ENCODE results near the gene GZMM. TPM values are rescaled to one million over a fixed set of nuclear protein-coding genes. Genes with fewer than 3 reads are reported as not detected.
A peak's percentile ranks its signal among the peaks of the same experiment; 100 is the strongest.

GZMM gene
- total and polyA plus RNA-seq, 4 donors: 0.33 to 0.68 (median 0.55) TPM; not detected in 1

GRCh38 chr19:575527-576506, 32.0 kb downstream of the GZMM start:
- Histone ChIP-seq H3K4me1 (ENCODE audit: control insufficient read depth, insufficient read depth, low read length) (peaks cover 60% of the 10 kb centered on the region), H3K27me3 (ENCODE audit: control insufficient read depth, insufficient read depth, low read length) (peaks cover 6% of the 10 kb centered on the region), H3K4me3 (ENCODE audit: low read depth, low read length) (no peak overlapping the region), H3K27ac (ENCODE audit: low read depth, low read length) (peak overlapping the region; percentile 67), H3K9me3 (ENCODE audit: control insufficient read depth, insufficient read depth, low read length) (no peaks in the 10 kb centered on the region), H3K36me3 (ENCODE audit: control insufficient read depth, insufficient read depth, low read length) (peaks cover 55% of the 10 kb centered on the region)
- 62% methylated on average over 33 of the region's 38 CpGs for WGBS (ENCODE audit: insufficient coverage)
- DNase-seq (ENCODE audit: low read depth in 4 of 6, low spot score in 6 of 6): peak in 1 of 6 donors; percentile 35

GRCh38 chr19:576768-577438, 33.0 kb downstream of the GZMM start:
- Histone ChIP-seq H3K36me3 (ENCODE audit: control insufficient read depth, insufficient read depth, low read length) (peaks cover 65% of the 10 kb centered on the region), H3K9me3 (ENCODE audit: control insufficient read depth, insufficient read depth, low read length) (no peaks in the 10 kb centered on the region), H3K4me1 (ENCODE audit: control insufficient read depth, insufficient read depth, low read length) (peaks cover 50% of the 10 kb centered on the region), H3K27ac (ENCODE audit: low read depth, low read length) (no peak overlapping the region), H3K4me3 (ENCODE audit: low read depth, low read length) (no peak overlapping the region), H3K27me3 (ENCODE audit: control insufficient read depth, insufficient read depth, low read length) (no peaks in the 10 kb centered on the region)
- 83% methylated on average over 28 of the region's 28 CpGs for WGBS (ENCODE audit: insufficient coverage)
- no peak for DNase-seq (ENCODE audit: low read depth in 4 of 6, low spot score in 6 of 6)

DNA sequence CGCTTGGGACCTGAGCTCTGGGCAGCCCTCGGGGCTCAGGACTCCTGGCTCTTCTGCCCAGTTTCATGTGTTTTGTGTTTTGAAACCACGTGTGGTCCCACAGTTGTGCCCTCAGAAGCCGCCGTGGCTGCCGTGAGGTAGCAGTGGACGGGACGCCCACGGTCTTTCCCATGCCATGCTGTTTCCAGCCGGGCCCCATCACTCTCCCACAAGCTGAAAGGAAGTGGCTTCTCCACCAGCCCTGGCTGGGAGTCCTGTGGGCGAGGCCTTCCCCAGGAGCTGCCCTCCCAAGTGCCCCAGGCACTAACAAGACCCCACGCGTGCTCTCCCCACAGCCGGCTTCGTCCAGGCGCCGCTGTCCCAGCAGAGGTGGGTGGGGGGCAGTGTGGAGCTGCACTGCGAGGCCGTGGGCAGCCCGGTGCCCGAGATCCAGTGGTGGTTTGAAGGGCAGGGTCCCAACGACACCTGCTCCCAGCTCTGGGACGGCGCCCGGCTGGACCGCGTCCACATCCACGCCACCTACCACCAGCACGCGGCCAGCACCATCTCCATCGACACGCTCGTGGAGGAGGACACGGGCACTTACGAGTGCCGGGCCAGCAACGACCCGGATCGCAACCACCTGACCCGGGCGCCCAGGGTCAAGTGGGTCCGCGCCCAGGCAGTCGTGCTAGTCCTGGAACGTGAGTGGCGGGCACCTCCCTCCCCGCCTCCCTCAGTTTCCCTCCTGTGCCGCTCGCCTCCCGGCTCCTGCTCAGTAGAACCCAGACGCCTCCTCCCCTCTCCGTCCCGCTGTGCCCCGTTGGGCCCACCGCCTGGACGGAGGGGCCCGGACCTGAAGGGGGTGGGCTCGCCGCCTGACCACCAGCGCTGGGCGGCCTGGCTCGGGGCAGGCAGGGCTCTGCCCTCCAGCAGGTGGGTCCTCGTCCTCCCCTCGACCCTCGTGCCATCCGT, 33.9 kb downstream of the GZMM start:
- DNase-seq (ENCODE audit: low read depth in 4 of 6, low spot score in 6 of 6): no peak
- 90% methylated on average over 60 of the region's 66 CpGs for WGBS (ENCODE audit: insufficient coverage)
- Histone ChIP-seq H3K27ac (ENCODE audit: low read depth, low read length) (no peak overlapping the region), H3K4me3 (ENCODE audit: low read depth, low read length) (no peak overlapping the region), H3K9me3 (ENCODE audit: control insufficient read depth, insufficient read depth, low read length) (no peaks in the 10 kb centered on the region), H3K4me1 (ENCODE audit: control insufficient read depth, insufficient read depth, low read length) (peaks cover 47% of the 10 kb centered on the region), H3K27me3 (ENCODE audit: control insufficient read depth, insufficient read depth, low read length) (no peaks in the 10 kb centered on the region), H3K36me3 (ENCODE audit: control insufficient read depth, insufficient read depth, low read length) (peaks cover 73% of the 10 kb centered on the region)

- Histone ChIP-seq H3K27me3 (ENCODE audit: control insufficient read depth, insufficient read depth, low read length) (no peaks in the 10 kb centered on the region), H3K4me1 (ENCODE audit: control insufficient read depth, insufficient read depth, low read length) (peaks cover 41% of the 10 kb centered on the region), H3K36me3 (ENCODE audit: control insufficient read depth, insufficient read depth, low read length) (peaks cover 89% of the 10 kb centered on the region), H3K9me3 (ENCODE audit: control insufficient read depth, insufficient read depth, low read length) (no peaks in the 10 kb centered on the region), H3K4me3 (ENCODE audit: low read depth, low read length) (no peak overlapping the region), H3K27ac (ENCODE audit: low read depth, low read length) (no peak overlapping the region)
- DNase-seq (ENCODE audit: low read depth in 4 of 6, low spot score in 6 of 6): no peak
- 90% methylated on average over 44 of the region's 46 CpGs for WGBS (ENCODE audit: insufficient coverage)
Measured at GRCh38 chr19:579111-579841, 35.4 kb downstream of the GZMM start.

GRCh38 chr19:579842-580155, 35.9 kb downstream of the GZMM start:
- Histone ChIP-seq H3K4me3 (ENCODE audit: low read depth, low read length) (no peak overlapping the region), H3K4me1 (ENCODE audit: control insufficient read depth, insufficient read depth, low read length) (peaks cover 41% of the 10 kb centered on the region), H3K36me3 (ENCODE audit: control insufficient read depth, insufficient read depth, low read length) (peaks cover 93% of the 10 kb centered on the region), H3K27me3 (ENCODE audit: control insufficient read depth, insufficient read depth, low read length) (no peaks in the 10 kb centered on the region), H3K27ac (ENCODE audit: low read depth, low read length) (no peak overlapping the region), H3K9me3 (ENCODE audit: control insufficient read depth, insufficient read depth, low read length) (no peaks in the 10 kb centered on the region)
- 81% methylated on average over 11 of the region's 11 CpGs for WGBS (ENCODE audit: insufficient coverage)
- no peak for DNase-seq (ENCODE audit: low read depth in 4 of 6, low spot score in 6 of 6)

GRCh38 chr19:580274-580835, 36.5 kb downstream of the GZMM start:
- no peak for DNase-seq (ENCODE audit: low read depth in 4 of 6, low spot score in 6 of 6)
- Histone ChIP-seq H3K36me3 (ENCODE audit: control insufficient read depth, insufficient read depth, low read length) (peaks cover 90% of the 10 kb centered on the region), H3K4me1 (ENCODE audit: control insufficient read depth, insufficient read depth, low read length) (peaks cover 35% of the 10 kb centered on the region), H3K9me3 (ENCODE audit: control insufficient read depth, insufficient read depth, low read length) (no peaks in the 10 kb centered on the region), H3K4me3 (ENCODE audit: low read depth, low read length) (no peak overlapping the region), H3K27me3 (ENCODE audit: control insufficient read depth, insufficient read depth, low read length) (no peaks in the 10 kb centered on the region), H3K27ac (ENCODE audit: low read depth, low read length) (no peak overlapping the region)
- 89% methylated on average over 22 of the region's 22 CpGs for WGBS (ENCODE audit: insufficient coverage)

DNA sequence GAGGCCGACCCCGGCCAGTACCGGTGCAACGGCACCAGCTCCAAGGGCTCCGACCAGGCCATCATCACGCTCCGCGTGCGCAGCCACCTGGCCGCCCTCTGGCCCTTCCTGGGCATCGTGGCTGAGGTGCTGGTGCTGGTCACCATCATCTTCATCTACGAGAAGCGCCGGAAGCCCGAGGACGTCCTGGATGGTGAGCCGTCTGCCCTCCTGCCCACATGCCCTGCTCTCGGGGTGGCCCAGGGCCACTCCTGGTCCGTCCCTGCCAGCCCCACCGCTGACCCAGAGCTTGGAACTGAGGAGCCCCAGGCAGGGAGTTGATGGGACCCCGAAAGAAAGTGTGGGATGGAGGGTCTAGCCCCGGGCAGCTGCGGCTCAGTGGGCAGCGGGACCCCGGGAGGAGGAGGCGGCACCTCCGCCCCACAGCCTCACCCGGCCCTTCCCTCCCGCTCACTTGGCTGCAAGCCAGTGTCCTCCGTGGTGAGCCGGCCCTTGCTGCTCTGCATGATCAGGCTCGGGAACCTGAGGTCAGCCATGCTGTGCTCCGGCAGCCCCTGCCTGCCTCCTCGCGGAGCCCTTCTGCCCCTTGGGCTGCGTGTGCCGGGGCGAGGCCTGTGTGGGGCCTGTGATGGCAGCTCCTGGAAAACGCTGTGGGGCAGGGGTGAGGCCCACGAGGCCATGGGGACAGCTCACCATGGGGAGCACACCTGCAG, 37.7 kb downstream of the GZMM start:
- Histone ChIP-seq H3K27ac (ENCODE audit: low read depth, low read length) (no peak overlapping the region), H3K4me1 (ENCODE audit: control insufficient read depth, insufficient read depth, low read length) (peaks cover 23% of the 10 kb centered on the region), H3K27me3 (ENCODE audit: control insufficient read depth, insufficient read depth, low read length) (no peaks in the 10 kb centered on the region), H3K36me3 (ENCODE audit: control insufficient read depth, insufficient read depth, low read length) (peaks cover 80% of the 10 kb centered on the region), H3K4me3 (ENCODE audit: low read depth, low read length) (no peak overlapping the region), H3K9me3 (ENCODE audit: control insufficient read depth, insufficient read depth, low read length) (no peaks in the 10 kb centered on the region)
- WGBS (ENCODE audit: insufficient coverage): 85% methylated on average over 39 of the region's 40 CpGs
- DNase-seq (ENCODE audit: low read depth in 4 of 6, low spot score in 6 of 6): no peak

- H3K36me3 ChIP-seq (ENCODE audit: control insufficient read depth, insufficient read depth, low read length): peaks cover 69% of the 10 kb centered on the region
- no peak for DNase-seq (ENCODE audit: low read depth in 4 of 6, low spot score in 6 of 6)
Measured at GRCh38 chr19:582497-583197, 38.8 kb downstream of the GZMM start.

More at GRCh38 chr19:582497-583197, 38.8 kb downstream of the GZMM start:
- H3K4me3 ChIP-seq (ENCODE audit: low read depth, low read length): no peak overlapping the region
- H3K4me1 ChIP-seq (ENCODE audit: control insufficient read depth, insufficient read depth, low read length): peaks cover 15% of the 10 kb centered on the region
- no peaks in the 10 kb centered on the region for H3K27me3 ChIP-seq (ENCODE audit: control insufficient read depth, insufficient read depth, low read length)
- 88% methylated on average over 22 of the region's 31 CpGs for WGBS (ENCODE audit: insufficient coverage)
- H3K27ac ChIP-seq (ENCODE audit: low read depth, low read length): no peak overlapping the region
- H3K9me3 ChIP-seq (ENCODE audit: control insufficient read depth, insufficient read depth, low read length): no peaks in the 10 kb centered on the region
